Peyer's patch (tissue), 4 donors: ENCODE measurements around the gene PAGE2B. TPM values are rescaled to one million over a fixed set of nuclear protein-coding genes. Genes with fewer than 3 reads are reported as not detected.
"Not testable (repeated sequence)": the region's sequence is repeated elsewhere in the genome, so short reads cannot be mapped to it uniquely, and the experiment has no call there.

Experiments used
- DNase-seq, 3 donors: peaks; one replicate each; pipeline ENCODE4 v3.0.0-alpha.2; 2017 to 2019
- H3K27ac ChIP-seq, 4 donors: fragments of 200-600 bp; sonication (generic); one replicate each; pipeline ENCODE4 v1.5.1; 2016 to 2019
- H3K27me3 ChIP-seq, 2 donors: fragments of 200-600 bp; sonication (generic); one replicate each; pipeline ENCODE4 v1.5.1; 2019
- H3K36me3 ChIP-seq, 3 donors: fragments of 200-600 bp; sonication (generic); one replicate each; pipeline ENCODE4 v1.5.1; 2016 to 2019
- H3K4me1 ChIP-seq, 4 donors: fragments of 200-600 bp; sonication (generic); one replicate each; pipeline ENCODE4 v1.5.1; 2016 to 2019
- H3K4me3 ChIP-seq, 4 donors: fragments of 200-600 bp; sonication (generic); 1 replicate in 3 of 4; 2 replicates in 1 of 4; pipeline ENCODE4 v1.5.1; 2016 to 2019; ENCODE audit warnings: mild to moderate bottlenecking in 1 of 4
- H3K9me3 ChIP-seq, 4 donors: fragments of 200-600 bp; sonication (generic); one replicate each; pipeline ENCODE4 v1.5.1; 2016 to 2019; ENCODE audit warnings: mild to moderate bottlenecking in 1 of 4
- POLR2A ChIP-seq, 2 donors: fragments of 450-650 bp; IDR thresholded peaks; one replicate each; pipeline ENCODE4 v1.5.1; 2017; ENCODE audit warnings: antibody characterized with exemption in 2 of 2, mild to moderate bottlenecking in 2 of 2, moderate library complexity in 2 of 2
- total RNA-seq, 4 donors: library from RNA; depleted of rRNA; stranded (reverse); fragments of >200 nt; gene quantifications; one replicate each; pipeline ENCODE4 v1.1.0, GENCODE V29; 2016
- TF ChIP-seq, protein P1 (sequence below), 6 experiments: fragments of 450-650 bp in 4 of 6; fragments of 200-600 bp in 2 of 6; sonication (generic) in 1 of 6; IDR thresholded peaks; one replicate each; pipeline ENCODE4 v1.5.1; 2017 to 2019; ENCODE audit warnings: antibody characterized with exemption in 6 of 6, mild to moderate bottlenecking in 3 of 6, moderate library complexity in 1 of 6

The PAGE2B gene
- total RNA-seq, 4 donors from 2014 or later = not detected

- no peak for TF ChIP-seq POLR2A (IDR thresholded peaks at IDR 0.05)
- TF ChIP-seq, protein P1, sequence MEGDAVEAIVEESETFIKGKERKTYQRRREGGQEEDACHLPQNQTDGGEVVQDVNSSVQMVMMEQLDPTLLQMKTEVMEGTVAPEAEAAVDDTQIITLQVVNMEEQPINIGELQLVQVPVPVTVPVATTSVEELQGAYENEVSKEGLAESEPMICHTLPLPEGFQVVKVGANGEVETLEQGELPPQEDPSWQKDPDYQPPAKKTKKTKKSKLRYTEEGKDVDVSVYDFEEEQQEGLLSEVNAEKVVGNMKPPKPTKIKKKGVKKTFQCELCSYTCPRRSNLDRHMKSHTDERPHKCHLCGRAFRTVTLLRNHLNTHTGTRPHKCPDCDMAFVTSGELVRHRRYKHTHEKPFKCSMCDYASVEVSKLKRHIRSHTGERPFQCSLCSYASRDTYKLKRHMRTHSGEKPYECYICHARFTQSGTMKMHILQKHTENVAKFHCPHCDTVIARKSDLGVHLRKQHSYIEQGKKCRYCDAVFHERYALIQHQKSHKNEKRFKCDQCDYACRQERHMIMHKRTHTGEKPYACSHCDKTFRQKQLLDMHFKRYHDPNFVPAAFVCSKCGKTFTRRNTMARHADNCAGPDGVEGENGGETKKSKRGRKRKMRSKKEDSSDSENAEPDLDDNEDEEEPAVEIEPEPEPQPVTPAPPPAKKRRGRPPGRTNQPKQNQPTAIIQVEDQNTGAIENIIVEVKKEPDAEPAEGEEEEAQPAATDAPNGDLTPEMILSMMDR (IDR thresholded peaks at IDR 0.05) = no peak
- no peak overlapping the region for H3K4me3 ChIP-seq
- no peak for DNase-seq
These were observed 17.8 kb upstream of the PAGE2B start for GRCh38 chrX:55056820-55057674.

DNA sequence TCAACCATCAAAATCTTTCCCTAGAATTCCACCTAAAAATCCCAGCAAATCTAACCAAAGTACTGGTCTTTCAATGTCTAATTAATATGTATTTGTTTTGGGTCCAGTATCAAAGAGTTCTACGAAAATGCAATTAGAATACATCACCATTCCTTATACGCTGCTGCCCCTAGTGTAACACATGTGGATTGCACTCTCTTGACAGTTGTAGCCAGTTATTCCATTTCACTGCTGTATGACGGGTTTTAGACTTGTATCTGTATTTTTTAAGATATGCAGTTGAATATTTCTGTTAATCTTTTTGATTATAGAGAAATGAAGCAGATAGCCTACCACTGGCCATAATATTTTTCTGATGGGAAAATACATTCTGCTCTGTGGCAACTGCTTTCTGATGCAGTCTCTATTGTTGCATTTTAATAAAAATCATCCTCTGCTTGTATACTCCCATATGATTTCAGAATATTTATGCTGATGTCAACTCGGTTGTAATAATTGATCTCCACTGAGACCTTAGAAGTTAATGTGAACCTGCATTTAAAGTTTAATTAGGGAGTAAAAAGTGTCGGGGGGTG lies 17.1 kb upstream of the PAGE2B start:
- H3K27me3 ChIP-seq = no peaks in the 10 kb centered on the region
- TF ChIP-seq, protein P1 (IDR thresholded peaks at IDR 0.05) = peak; percentile 21 to 87 (median 74)
- no peak for TF ChIP-seq POLR2A (IDR thresholded peaks at IDR 0.05)
- H3K4me3 ChIP-seq = no peak overlapping the region
- no peaks in the 10 kb centered on the region for H3K36me3 ChIP-seq
- DNase-seq = peak in 2 of 3 donors; percentile 31 to 69
- no peaks in the 10 kb centered on the region for H3K4me1 ChIP-seq
- H3K27ac ChIP-seq = no peak overlapping the region
- no peaks in the 10 kb centered on the region for H3K9me3 ChIP-seq

More at GRCh38 chrX:55056820-55057674, 17.8 kb upstream of the PAGE2B start:
- no peaks in the 10 kb centered on the region for H3K27me3 ChIP-seq
- H3K4me1 ChIP-seq = no peaks in the 10 kb centered on the region
- no peak overlapping the region for H3K27ac ChIP-seq
- no peaks in the 10 kb centered on the region for H3K9me3 ChIP-seq
- H3K36me3 ChIP-seq = no peaks in the 10 kb centered on the region

DNA sequence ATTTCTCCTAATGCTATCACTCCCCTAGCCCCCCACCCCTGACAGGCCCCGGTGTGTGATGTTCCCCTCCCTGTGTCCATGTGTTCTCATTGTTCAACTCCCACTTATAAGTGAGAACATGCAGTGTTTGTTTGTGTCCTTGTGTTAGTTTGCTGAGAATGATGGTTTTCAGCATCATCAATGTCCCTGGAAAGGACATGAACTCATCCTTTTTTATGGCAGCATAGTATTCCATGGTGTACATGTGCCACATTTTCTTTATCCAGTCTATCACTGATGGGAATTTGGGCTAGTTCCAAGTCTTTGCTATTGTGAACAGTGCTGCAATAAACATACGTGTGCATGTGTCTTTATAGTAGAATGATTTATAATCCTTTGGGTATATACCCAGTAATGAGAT lies 7.7 kb upstream of the PAGE2B start:
- not testable (repeated sequence) for H3K27ac ChIP-seq, H3K4me3 ChIP-seq

DNA sequence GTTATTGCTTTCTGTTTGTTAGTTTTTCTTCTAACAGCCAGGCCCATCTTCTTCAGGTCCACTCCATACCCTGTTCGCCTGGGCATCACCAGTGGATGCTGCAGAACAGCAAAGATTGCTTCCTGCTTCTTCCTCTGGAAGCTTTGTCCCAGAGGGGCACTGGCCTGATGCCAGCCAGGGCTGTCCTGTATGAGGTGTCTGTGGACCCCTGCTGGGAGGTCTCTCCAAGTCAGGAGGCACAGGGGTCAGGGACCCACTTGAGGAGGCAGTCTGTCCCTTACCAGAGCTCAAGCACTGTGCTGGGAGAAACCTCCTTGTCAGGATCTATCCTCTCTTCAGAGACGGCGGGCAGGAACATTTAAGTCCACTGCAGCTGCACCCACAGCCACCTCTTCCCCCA lies 2.5 kb upstream of the PAGE2B start:
- Histone ChIP-seq H3K27ac (no peak overlapping the region), H3K4me3 (no peak overlapping the region), H3K27me3 (no peaks in the 10 kb centered on the region), H3K4me1 (no peaks in the 10 kb centered on the region), H3K36me3 (no peaks in the 10 kb centered on the region), H3K9me3 (no peaks in the 10 kb centered on the region)
- no peak for DNase-seq
- TF ChIP-seq, protein P1 (IDR thresholded peaks at IDR 0.05) = no peak
- no peak for TF ChIP-seq POLR2A (IDR thresholded peaks at IDR 0.05)

More for the DNA sequence above, 7.7 kb upstream of the PAGE2B start:
- not testable (repeated sequence) for H3K36me3 ChIP-seq, H3K9me3 ChIP-seq, DNase-seq, H3K4me1 ChIP-seq, H3K27me3 ChIP-seq

GRCh38 chrX:55088795-55089489 lies 14.1 kb downstream of the PAGE2B start, which contains the start of gene PAGE2:
Gene PAGE2 (plus strand): TSS chrX:55089018. CDS start chrX:55090021, 1,003 bp downstream.
- no peaks in the 10 kb centered on the region for H3K36me3 ChIP-seq

More at GRCh38 chrX:55088795-55089489, 14.1 kb downstream of the PAGE2B start, which contains the start of gene PAGE2:
- H3K4me1 ChIP-seq = no peaks in the 10 kb centered on the region
- no peak for DNase-seq
- no peaks in the 10 kb centered on the region for H3K27me3 ChIP-seq
- TF ChIP-seq POLR2A (IDR thresholded peaks at IDR 0.05) = no peak
- TF ChIP-seq, protein P1 (IDR thresholded peaks at IDR 0.05) = no peak
- H3K9me3 ChIP-seq = no peaks in the 10 kb centered on the region
- no peak within 1 kb of the TSS for H3K27ac ChIP-seq
- no peak within 1 kb of the TSS for H3K4me3 ChIP-seq
